ENCODE data around the gene SLC13A3. TPM values are rescaled to one million over a fixed set of nuclear protein-coding genes. Genes with fewer than 3 reads are reported as not detected.

SLC13A3 gene
- total RNA-seq, 1 donor = 3.0 TPM

DNA sequence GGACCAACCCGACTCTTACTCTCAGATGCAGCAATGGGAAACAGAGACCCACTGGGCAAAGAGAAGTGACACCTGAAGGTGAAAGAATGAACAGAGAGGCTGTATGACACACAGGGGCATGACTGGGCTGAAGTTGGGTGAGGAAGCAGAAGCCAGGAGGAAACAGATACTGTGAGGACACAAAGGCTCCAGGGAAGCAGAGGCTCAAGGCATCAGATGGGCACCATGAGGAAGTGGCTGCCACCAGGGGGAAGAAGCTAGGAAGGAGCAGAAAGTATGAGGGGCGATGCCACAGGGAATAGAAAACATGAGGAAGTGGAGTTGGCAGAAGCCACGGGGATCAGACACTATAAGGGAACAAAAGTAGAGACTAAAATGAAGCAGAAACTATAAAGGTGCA is 69.9 kb downstream of the SLC13A3 start:
- no peak overlapping the region for H3K4me3 ChIP-seq (ENCODE audit: low read depth, low read length)
- DNase-seq (ENCODE audit: low read depth) = no peak
- TF ChIP-seq, protein P1, sequence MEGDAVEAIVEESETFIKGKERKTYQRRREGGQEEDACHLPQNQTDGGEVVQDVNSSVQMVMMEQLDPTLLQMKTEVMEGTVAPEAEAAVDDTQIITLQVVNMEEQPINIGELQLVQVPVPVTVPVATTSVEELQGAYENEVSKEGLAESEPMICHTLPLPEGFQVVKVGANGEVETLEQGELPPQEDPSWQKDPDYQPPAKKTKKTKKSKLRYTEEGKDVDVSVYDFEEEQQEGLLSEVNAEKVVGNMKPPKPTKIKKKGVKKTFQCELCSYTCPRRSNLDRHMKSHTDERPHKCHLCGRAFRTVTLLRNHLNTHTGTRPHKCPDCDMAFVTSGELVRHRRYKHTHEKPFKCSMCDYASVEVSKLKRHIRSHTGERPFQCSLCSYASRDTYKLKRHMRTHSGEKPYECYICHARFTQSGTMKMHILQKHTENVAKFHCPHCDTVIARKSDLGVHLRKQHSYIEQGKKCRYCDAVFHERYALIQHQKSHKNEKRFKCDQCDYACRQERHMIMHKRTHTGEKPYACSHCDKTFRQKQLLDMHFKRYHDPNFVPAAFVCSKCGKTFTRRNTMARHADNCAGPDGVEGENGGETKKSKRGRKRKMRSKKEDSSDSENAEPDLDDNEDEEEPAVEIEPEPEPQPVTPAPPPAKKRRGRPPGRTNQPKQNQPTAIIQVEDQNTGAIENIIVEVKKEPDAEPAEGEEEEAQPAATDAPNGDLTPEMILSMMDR (IDR thresholded peaks at IDR 0.05; ENCODE audit: insufficient read depth, low read length) = no peak

DNA sequence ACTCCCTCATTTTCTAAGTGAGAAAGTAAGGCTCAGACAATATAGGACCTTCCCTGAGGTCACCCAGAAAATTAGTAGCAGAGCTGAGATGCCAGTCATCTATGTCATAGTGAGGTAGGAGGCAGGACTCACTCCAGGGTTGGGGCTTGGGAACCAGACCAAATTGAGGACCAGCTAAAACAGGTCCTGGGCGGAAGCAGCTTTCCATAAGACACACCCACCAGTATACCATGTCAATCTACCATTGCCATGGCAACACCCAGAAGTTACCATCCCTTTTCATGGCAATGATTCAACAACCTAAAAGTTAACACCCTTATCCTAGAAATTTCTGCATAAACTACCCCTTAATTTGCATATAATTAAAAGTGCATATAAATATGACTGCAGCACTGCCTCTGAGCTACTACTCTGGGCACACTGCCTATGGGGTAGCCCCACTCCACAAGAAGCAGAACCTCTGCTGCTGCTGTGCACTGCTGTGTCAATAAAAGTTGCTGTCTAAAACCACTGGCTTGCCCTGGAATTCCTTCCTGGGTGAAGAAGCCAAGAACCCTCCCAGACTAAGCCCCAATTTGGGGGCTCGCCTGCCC is 70.5 kb downstream of the SLC13A3 start:
- H3K4me3 ChIP-seq (ENCODE audit: low read depth, low read length) = no peak overlapping the region
- TF ChIP-seq, protein P1 (IDR thresholded peaks at IDR 0.05; ENCODE audit: insufficient read depth, low read length) = no peak
- DNase-seq (ENCODE audit: low read depth) = no peak

DNA sequence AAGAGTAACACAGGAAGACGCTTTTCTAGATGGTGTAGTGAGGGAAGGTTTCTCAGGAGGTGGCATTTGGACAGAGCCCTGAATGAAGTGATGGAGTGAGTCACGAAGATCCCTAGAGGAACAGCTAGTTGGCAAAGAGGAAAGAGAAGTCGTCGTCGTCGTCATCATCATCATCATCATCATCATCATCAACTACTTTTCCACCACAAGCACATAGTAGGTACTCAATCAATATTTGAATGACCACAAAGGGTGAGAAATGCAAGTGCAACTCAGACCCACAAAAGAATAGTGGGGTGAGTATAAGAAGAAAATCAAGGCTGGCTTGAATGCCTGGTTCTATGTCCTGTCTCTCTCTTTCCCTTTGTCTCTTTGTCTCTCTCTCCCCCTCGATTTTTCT is 72.5 kb downstream of the SLC13A3 start:
- DNase-seq (ENCODE audit: low read depth) = no peak
- no peak overlapping the region for H3K4me3 ChIP-seq (ENCODE audit: low read depth, low read length)
- TF ChIP-seq, protein P1 (IDR thresholded peaks at IDR 0.05; ENCODE audit: insufficient read depth, low read length) = no peak

DNA sequence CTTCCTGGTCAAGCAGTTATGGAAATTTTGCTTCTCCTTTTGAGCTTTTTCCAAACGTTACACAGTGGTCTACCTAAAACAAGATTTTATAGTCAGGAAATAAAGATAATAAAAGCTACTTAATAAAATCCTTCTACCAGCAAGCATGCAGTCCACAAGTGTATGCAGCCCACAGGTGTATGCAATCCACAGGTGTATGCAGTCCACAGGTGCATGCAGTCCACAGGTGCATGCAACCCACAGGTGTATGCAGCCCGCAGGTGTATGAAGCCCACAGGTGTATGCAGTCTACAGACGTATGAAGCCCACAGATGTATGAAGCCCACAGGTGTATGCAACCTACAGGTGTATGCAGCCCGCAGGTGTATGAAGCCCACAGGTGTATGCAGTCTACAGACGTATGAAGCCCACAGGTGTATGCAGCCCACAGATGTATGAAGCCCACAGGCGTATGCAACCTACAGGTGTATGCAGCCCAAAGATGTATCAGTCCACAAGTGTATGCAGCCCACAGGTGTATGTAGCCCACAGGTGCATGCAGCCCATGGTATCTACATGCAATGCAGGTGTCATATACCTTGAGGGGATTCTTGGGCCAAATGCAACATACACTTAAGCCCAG is 74.4 kb downstream of the SLC13A3 start:
- TF ChIP-seq, protein P1 (IDR thresholded peaks at IDR 0.05; ENCODE audit: insufficient read depth, low read length) = no peak
- no peak overlapping the region for H3K4me3 ChIP-seq (ENCODE audit: low read depth, low read length)

DNA sequence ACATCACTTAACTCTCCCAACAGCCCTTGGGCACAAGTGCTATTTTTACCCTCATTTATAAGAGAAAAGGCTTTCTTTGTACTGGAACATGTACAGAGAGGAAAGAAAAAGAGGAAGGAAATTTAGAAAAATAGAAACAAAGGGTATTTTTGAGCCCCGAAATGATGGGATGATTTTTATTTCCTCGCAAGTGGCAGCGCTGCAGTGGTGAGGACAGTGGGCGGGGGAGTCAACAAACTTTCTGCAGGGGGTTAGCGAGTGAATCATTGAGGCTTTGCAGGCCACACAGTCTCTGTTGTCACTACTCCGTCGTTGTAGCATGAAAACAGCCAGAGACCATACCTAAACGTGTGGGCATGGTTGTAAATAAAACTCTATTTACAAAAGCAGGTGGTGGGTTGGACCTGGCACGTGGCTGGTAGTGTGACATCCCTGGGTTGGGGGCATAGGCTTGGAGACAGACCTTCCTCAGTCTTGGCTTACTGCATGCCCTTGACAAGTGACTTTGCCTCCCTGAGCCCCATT is 75.3 kb downstream of the SLC13A3 start:
- H3K4me3 ChIP-seq (ENCODE audit: low read depth, low read length) = no peak overlapping the region
- TF ChIP-seq, protein P1 (IDR thresholded peaks at IDR 0.05; ENCODE audit: insufficient read depth, low read length) = no peak
- DNase-seq (ENCODE audit: low read depth) = no peak

More for the DNA sequence above, 74.4 kb downstream of the SLC13A3 start:
- no peak for DNase-seq (ENCODE audit: low read depth)

DNA sequence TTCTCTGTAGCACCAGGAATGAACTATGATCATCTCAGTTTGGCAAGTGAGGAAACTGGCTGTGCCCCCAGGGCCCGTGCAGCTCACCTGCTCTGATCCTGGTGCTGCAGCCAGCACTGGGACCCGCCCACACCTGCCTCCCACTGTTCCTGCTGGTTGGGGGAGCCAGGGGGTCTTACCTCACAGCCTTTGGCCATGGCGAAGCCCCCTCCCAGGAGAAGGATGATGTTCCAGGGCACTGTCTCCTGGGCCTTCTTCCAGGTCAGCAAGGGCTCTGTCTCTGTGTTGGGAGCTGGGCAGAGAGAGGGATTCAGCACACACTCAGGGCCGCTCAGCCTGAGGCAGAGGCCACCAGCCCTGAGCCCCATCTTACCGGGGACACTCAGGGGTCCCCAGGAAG is 75.9 kb downstream of the SLC13A3 start:
- TF ChIP-seq, protein P1 (IDR thresholded peaks at IDR 0.05; ENCODE audit: insufficient read depth, low read length) = no peak
- no peak overlapping the region for H3K4me3 ChIP-seq (ENCODE audit: low read depth, low read length)
- no peak for DNase-seq (ENCODE audit: low read depth)
